HUES6 (cell line): ENCODE data around the gene CMTM3.
A peak's percentile ranks its signal among the peaks of the same experiment; 100 is the strongest.
"Not testable (repeated sequence)": the region's sequence is repeated elsewhere in the genome, so short reads cannot be mapped to it uniquely, and the experiment has no call there.

Source experiments
- H3K27ac ChIP-seq: 2 replicates; pipeline ENCODE4 v1.7.0; 2013; ENCODE audit warnings: low read depth, mild to moderate bottlenecking, low read length, inconsistent platforms
- H3K27me3 ChIP-seq: 2 replicates; pipeline ENCODE4 v1.6.1; 2013; ENCODE audit warnings: low read length; ENCODE audit not compliant: control insufficient read depth, insufficient read depth
- H3K36me3 ChIP-seq: 2 replicates; pipeline ENCODE4 v1.6.1; 2013; ENCODE audit warnings: low read length; ENCODE audit not compliant: control insufficient read depth, insufficient read depth
- H3K4me1 ChIP-seq: 2 replicates; pipeline ENCODE4 v1.6.1; 2013; ENCODE audit warnings: low read length; ENCODE audit not compliant: control insufficient read depth, insufficient read depth
- H3K4me3 ChIP-seq: 2 replicates; pipeline ENCODE4 v1.5.1; 2013; ENCODE audit warnings: low read depth, low read length
- H3K9ac ChIP-seq: one replicate; pipeline ENCODE4 v1.6.1; 2013; ENCODE audit warnings: mild to moderate bottlenecking, low read length
- H3K9me3 ChIP-seq: 2 replicates; pipeline ENCODE4 v1.6.1; 2013; ENCODE audit warnings: low read depth, low read length; ENCODE audit not compliant: control insufficient read depth, insufficient read depth

The CMTM3 gene

DNA sequence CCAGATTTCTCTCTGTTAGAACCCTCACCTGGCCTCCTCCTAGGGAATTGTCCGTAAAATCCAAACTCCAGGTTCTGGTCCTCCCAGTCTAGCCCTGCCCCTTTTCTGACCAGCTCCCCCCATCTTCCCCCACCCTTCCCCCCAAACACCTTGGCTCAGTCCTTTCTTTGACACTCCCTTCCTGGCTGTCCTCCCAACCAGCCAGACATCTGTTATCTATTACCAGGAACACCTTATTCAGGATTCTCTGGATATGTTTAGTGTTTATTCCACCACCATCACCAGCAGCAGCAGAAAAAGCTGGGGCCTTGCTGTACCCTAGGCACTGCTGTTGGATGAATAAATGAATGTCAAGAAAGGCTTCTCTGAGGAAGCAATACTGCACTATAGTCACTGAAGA lies 4.0 kb upstream of the CMTM3 start:
- Histone ChIP-seq H3K4me1 (no peaks in the 10 kb centered on the region), H3K9ac (no peak overlapping the region), H3K36me3 (no peaks in the 10 kb centered on the region), H3K27me3 (peaks cover 3% of the 10 kb centered on the region; the same call in 1 of the 2 replicates), H3K9me3 (no peaks in the 10 kb centered on the region), H3K4me3 (no peak overlapping the region), H3K27ac (no peak overlapping the region)

DNA sequence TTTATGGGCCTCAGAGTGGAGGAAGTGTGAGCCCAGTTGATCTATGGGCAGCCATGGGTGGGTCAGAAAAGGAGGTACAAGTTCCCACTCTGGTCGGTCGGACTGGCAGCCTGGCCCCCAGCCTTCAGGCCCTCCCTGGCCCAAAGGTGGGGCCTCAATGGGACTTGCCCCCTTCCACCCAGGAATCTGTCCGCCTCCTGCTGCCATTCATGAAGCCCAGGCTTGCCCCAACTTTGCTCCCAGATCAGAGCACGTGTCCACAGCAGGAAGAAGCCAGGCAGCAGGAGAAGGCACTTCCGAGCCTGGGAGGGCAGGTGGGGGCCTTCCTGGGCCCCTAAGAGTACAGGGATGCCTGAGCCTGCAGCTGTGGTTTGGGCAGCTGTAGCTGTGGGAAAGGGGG lies 3.0 kb upstream of the CMTM3 start:
- no peak overlapping the region for H3K9ac ChIP-seq
- peaks cover 3% of the 10 kb centered on the region; the same call in 1 of the 2 replicates for H3K27me3 ChIP-seq
- H3K36me3 ChIP-seq, result no peaks in the 10 kb centered on the region
- H3K9me3 ChIP-seq, result no peaks in the 10 kb centered on the region
- H3K27ac ChIP-seq, result no peak overlapping the region
- no peak overlapping the region for H3K4me3 ChIP-seq
- H3K4me1 ChIP-seq, result peaks cover 10% of the 10 kb centered on the region

DNA sequence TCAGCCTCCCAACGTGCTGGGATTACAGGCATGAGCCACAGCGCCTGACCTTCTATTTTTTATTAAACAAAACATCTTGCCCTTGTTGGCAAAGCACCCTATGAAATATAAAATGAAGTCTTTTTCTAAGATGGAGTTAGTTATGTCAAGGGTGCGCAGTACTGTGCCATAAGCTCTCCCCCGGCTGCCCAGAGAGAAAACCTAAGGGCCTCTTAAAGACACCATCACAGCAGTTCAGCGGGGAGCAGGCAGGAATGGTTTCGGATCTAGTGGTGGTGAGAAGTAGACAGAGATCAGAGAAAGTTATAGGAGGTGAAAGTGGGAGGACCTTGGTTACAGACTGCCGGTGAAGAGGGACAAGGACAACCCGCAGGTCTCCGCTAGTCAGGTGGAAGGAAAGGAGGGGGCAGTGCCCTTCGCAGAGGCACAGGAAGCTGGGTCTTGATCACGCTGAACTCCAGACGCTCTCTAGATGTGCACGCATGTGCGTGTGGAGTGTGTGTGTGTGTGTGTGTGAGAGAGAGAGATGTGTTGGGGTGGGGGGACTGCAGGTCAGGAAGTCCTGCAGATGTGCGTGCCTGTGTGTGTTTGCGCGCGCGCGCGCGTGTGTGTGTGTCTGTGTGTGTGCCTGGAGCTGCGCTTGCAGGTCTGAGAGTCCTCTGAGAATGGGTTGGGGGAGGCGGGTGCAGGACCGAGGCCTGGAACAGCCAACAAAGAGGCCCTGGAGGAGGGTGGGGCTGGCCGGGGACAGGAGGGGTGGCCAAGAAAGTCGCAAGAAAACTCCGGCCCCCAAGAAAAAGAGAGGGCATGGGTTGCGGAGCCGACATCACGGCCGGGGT lies 748 bp upstream of the CMTM3 start:
- H3K27ac ChIP-seq, result no peak overlapping the region; the same call in 1 of the 2 replicates
- peak overlapping the region; percentile 53 for H3K9ac ChIP-seq
- peaks cover 21% of the 10 kb centered on the region for H3K4me1 ChIP-seq
- H3K27me3 ChIP-seq, result peaks cover 3% of the 10 kb centered on the region; the same call in 1 of the 2 replicates
- peak overlapping the region; percentile 64 for H3K4me3 ChIP-seq
- H3K36me3 ChIP-seq, result peaks cover 1% of the 10 kb centered on the region
- no peaks in the 10 kb centered on the region for H3K9me3 ChIP-seq

DNA sequence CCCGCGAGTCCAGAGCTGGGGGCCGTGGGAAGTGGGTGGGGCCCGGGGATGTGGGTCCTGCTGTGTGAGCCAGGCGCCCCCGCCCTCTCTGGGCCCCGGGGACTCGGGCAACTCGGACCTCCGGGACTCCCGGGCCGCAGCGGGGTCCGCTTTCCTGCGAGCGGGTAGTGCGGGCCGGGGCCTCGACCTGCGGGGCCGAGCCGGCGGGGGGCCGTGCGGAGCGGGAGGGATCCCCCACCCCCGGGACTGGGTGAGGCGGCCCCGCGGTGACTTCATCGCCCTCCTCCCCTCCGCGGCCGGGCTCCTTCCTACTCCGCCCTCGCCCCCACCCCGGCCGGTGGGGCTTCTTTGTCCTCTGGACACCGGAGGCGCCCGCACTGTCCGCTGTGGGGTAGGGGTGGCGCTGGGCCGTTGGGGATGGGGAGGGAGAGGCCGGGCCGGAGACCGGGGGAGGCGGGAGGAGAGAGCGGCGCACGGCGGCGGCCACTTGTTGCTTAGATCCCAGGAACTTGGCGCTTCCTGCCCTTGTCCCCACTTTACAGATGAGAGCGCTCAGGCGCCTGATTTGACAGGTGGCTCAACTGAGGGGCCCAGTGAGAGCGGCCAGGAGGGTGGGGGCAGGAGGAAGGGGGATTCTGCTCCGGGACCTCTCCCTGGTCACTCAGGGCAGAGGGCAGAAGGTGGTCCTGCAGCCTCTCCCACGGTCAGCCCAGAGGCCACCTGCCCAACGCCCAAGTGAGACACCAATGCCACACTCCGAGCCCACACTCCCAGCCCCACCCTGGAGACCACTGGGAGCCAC lies 874 bp downstream of the CMTM3 start:
- Histone ChIP-seq H3K27ac (peak overlapping the region; percentile 50; the same call in 1 of the 2 replicates), H3K9me3 (no peaks in the 10 kb centered on the region), H3K4me1 (peaks cover 27% of the 10 kb centered on the region), H3K36me3 (peaks cover 17% of the 10 kb centered on the region), H3K4me3 (peak overlapping the region; percentile 64), H3K9ac (peak overlapping the region; percentile 63), H3K27me3 (peaks cover 3% of the 10 kb centered on the region; the same call in 1 of the 2 replicates)

DNA sequence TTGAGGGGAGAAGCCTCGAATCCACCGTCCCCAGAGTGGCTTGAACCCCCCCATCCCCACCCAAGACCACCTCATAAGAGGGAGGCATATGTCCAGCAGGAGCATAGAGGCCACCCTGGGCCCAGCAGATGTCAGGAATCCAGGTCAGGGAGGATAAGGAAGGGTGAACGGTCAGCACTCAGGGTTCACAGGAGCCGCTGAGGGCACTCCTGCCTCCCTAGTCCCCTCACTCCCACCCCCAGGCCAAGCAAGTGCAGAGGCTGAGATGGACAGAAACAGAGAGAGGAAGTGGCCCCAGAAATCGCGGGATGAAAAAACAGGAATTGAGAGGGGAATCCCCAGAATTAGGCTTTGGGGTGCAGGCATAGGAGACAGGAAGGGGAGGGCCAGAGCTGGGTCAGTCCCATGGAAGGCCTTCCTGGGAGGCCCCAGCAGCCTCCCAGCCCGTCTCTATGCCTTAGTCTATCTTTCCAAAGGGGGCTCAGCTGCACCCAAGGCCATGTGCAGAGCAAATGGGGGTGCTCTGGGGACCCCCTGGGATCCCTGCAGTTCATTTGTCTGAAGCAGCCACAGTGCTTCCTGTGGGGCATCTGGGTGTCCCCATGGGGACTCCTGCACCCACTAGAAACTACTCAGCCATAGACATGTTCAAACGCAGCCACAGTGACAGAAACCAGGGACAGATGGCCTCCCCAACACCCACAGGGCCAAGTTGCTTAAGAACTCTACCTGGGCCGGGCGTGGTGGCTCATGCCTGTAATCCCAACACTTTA lies 1.7 kb downstream of the CMTM3 start:
- no peak overlapping the region for H3K27ac ChIP-seq
- peaks cover 3% of the 10 kb centered on the region; the same call in 1 of the 2 replicates for H3K27me3 ChIP-seq
- H3K9ac ChIP-seq, result peak overlapping the region; percentile 35
- peak overlapping the region; percentile 64 for H3K4me3 ChIP-seq
- H3K9me3 ChIP-seq, result no peaks in the 10 kb centered on the region
- H3K4me1 ChIP-seq, result peaks cover 27% of the 10 kb centered on the region
- H3K36me3 ChIP-seq, result peaks cover 24% of the 10 kb centered on the region

DNA sequence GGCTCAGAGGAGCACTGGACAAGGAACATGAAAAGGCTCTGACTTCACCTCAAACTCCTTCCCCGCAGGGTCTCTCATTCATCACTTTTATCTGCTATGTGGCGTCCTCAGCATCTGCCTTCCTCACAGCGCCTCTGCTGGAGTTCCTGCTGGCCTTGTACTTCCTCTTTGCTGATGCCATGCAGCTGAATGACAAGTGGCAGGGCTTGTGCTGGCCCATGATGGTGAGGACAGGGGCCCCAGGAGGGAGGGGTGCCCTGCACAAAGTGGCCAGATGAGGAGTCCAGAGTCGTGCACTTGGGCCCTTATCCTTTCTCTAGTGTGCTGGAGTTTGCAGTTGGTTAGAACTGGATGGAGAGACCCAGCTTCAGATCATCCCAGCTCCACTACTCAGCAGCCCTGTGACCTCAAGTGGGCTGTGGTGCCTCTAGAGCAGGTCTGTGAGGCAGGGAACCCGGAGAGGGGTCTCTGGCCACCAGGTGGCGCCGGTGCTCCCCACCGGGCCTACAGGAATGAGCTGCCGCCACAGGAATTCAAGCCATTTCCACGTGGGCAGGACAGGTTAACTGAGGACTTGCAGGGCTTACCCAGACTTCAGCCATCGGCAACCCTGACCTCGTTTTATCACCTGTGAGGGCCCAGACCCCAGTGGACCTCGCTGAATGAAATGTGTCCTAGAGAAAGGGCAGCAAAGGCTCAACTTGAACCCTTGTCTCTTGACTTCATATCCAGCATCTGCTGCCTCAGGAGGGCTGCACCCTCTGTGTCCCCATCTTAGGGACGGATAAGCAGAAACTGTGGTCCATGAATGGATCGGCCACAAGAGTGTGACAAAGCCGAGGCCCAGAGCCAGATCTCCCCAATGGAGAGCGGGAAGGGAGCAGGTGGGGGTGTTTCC lies 4.0 kb downstream of the CMTM3 start:
- H3K9ac ChIP-seq, result no peak overlapping the region
- no peaks in the 10 kb centered on the region for H3K27me3 ChIP-seq
- peaks cover 47% of the 10 kb centered on the region for H3K36me3 ChIP-seq
- H3K9me3 ChIP-seq, result peaks cover 1% of the 10 kb centered on the region; the same call in 1 of the 2 replicates
- H3K27ac ChIP-seq, result no peak overlapping the region
- H3K4me3 ChIP-seq, result no peak overlapping the region
- peaks cover 27% of the 10 kb centered on the region for H3K4me1 ChIP-seq

DNA sequence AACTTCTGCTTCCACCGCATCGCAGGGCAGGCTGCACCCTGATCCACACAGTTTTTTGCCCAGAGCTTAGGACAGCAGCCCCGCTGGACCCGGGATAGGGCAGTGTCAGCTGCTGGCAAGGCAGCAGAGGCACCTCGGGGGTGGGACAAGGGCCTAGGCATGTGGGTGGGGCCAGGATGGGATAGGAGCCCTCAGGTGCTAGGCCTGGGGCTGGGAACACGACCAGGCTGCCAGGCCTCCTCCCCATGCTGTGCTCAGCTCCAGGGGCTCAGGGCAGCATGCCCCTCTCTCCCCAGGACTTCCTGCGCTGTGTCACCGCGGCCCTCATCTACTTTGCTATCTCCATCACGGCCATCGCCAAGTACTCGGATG lies 4.6 kb downstream of the CMTM3 start:
- no peak overlapping the region for H3K9ac ChIP-seq
- peaks cover 53% of the 10 kb centered on the region for H3K36me3 ChIP-seq
- H3K4me1 ChIP-seq, result peaks cover 27% of the 10 kb centered on the region
- H3K27ac ChIP-seq, result no peak overlapping the region
- H3K9me3 ChIP-seq, result peaks cover 6% of the 10 kb centered on the region; the same call in 1 of the 2 replicates
- no peaks in the 10 kb centered on the region for H3K27me3 ChIP-seq
- no peak overlapping the region for H3K4me3 ChIP-seq

DNA sequence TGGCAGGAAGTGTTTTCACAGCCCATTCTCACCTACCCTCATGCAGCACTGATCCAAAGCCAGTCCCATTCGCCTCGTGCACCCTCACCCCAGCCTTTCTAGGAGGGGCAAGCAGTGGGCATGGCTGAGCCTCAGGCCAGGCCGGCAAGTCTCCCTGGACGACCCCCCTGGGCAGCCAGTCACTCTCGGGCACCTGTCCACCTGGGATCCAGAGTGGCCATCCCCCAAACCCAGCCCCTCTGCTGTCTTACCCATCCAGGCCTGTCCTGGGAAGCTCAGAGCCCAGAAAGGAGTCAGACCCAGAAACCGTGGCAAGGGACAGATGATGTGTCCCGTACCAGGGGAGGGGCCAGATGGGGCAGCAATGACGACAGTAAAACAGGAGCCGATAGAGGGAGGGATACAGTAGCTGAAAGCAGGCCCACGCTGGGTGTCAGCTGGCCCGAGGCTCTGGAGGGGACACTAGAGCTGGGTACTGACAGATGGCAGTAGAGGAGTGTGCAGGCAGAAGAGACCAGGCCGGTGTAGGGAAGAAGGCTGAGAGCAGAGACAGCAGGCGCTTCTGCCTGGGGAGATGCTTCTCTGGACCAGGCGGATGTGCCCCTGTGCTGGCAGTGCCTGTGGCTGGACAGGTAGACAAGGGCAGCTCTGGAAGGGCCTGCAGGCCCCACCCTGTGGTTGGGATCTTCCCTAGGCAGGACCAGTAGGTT lies 5.8 kb downstream of the CMTM3 start:
- no peaks in the 10 kb centered on the region for H3K27me3 ChIP-seq
- H3K4me1 ChIP-seq, result peaks cover 27% of the 10 kb centered on the region
- H3K9ac ChIP-seq, result no peak overlapping the region
- no peak overlapping the region for H3K4me3 ChIP-seq
- no peak overlapping the region for H3K27ac ChIP-seq
- H3K36me3 ChIP-seq, result peaks cover 63% of the 10 kb centered on the region
- H3K9me3 ChIP-seq, result peaks cover 7% of the 10 kb centered on the region; the same call in 1 of the 2 replicates

DNA sequence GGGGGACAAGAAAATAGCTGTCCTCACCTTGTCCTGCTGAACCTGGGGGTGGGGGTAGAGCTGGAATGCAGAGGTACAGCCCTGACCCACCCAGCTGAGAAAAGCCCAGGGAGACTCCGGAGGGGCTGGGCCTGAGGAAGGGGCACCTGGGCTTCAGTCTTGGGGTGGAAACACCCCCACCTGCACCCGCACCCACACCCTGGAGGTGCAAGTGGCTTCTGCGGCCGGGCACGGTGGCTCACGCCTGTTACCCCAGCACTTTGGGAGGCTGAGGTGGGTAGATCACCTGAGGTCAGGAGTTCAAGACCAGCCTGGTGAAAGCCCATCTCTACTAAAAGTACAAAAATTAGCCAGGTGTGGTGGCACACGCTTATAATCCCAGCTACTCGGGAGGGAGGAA lies 7.4 kb downstream of the CMTM3 start:
- not testable (repeated sequence) for H3K27me3 ChIP-seq, H3K9ac ChIP-seq, H3K4me3 ChIP-seq, H3K27ac ChIP-seq, H3K9me3 ChIP-seq
- H3K36me3 ChIP-seq, result peaks cover 65% of the 10 kb centered on the region
- H3K4me1 ChIP-seq, result peaks cover 24% of the 10 kb centered on the region
